Fibroblast of villous mesenchyme (primary cell): ENCODE results near the gene FCRL1. TPM values are rescaled to one million over a fixed set of nuclear protein-coding genes. Genes with fewer than 3 reads are reported as not detected.

Source experiments
- DNase-seq: peaks from one replicate; pipeline ENCODE4 v3.0.0-alpha.2; 2010; ENCODE audit warnings: low read depth
- H3K4me3 ChIP-seq: 2 replicates; pipeline ENCODE4 v1.5.1; 2011; ENCODE audit warnings: low read depth, mild to moderate bottlenecking, low read length
- small RNA-seq: library from RNA; depleted of rRNA; stranded (forward); fragments of <200 nt; gene quantifications from one replicate; pipeline ENCODE3, GENCODE V24; 2012
- total RNA-seq: library from RNA; depleted of rRNA; stranded (reverse); fragments of >200 nt; gene quantifications from 2 replicates; pipeline ENCODE4 v1.2.3, GENCODE V29; 2012
- TF ChIP-seq, protein P1 (sequence below): IDR thresholded peaks from 2 replicates; pipeline ENCODE4 v1.5.1; 2012; ENCODE audit warnings: low read depth, mild to moderate bottlenecking, low read length; ENCODE audit not compliant: insufficient read depth

The FCRL1 gene
- total RNA-seq, 1 donor = not detected

DNA sequence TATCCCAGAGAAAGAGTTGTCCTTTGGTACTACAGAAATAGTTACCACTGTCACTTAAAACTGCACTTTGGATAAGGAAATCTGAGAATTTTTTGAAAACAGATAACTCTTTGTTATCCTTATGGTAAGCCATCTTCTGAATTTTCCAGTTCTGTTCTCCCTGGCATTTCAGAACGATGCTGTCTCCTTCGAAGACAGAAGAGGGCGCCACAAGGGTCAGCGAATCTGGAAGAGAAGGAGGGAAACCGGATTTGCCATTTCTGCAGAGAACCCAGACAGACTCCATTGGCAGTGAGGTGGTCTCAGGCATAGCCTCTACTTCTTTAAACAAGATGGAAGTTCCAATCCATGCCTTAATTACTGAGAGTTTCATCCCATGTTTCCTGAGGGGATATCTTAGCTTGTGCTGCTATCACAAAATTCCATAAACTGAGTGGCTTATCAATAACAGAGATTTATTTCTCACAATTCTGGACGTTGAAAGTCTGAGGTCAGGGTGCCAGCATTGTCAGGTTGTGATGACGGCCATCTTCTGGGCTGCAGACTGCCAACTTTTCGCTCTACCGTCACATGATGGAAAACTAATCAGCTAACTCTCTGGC, 49.4 kb downstream of the FCRL1 start:
- DNase-seq = no peak
- TF ChIP-seq, protein P1, sequence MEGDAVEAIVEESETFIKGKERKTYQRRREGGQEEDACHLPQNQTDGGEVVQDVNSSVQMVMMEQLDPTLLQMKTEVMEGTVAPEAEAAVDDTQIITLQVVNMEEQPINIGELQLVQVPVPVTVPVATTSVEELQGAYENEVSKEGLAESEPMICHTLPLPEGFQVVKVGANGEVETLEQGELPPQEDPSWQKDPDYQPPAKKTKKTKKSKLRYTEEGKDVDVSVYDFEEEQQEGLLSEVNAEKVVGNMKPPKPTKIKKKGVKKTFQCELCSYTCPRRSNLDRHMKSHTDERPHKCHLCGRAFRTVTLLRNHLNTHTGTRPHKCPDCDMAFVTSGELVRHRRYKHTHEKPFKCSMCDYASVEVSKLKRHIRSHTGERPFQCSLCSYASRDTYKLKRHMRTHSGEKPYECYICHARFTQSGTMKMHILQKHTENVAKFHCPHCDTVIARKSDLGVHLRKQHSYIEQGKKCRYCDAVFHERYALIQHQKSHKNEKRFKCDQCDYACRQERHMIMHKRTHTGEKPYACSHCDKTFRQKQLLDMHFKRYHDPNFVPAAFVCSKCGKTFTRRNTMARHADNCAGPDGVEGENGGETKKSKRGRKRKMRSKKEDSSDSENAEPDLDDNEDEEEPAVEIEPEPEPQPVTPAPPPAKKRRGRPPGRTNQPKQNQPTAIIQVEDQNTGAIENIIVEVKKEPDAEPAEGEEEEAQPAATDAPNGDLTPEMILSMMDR = peak; percentile 24
- H3K4me3 ChIP-seq = no peak overlapping the region

- TF ChIP-seq, protein P1 = no peak
- no peak overlapping the region for H3K4me3 ChIP-seq
- no peak for DNase-seq
These were observed 53.1 kb downstream of the FCRL1 start for GRCh38 chr1:157766792-157767191.

- TF ChIP-seq, protein P1 = no peak
- DNase-seq = no peak
- H3K4me3 ChIP-seq = no peak overlapping the region
These were observed 61.9 kb downstream of the FCRL1 start for GRCh38 chr1:157758018-157758417.

DNA sequence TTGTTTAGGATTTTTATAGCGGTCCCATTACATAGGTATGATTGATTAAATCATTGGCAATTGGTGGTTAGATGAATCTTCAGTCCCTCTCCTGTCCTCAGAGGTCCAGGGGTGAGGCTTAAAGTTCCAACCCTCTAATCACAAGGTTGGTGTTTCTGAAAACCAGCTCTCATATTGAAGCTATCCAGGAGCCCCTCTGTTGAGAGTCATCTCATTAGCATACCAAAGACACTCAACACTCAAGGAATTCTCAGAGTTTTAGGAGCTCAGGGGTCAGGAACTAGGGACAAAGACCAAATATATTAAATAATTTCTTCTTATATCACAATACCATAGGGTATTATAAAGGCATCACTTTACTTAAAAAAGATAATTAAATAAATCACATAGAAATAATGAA, 66.3 kb downstream of the FCRL1 start:
- no peak overlapping the region for H3K4me3 ChIP-seq
- TF ChIP-seq, protein P1 = no peak
- DNase-seq = no peak

DNA sequence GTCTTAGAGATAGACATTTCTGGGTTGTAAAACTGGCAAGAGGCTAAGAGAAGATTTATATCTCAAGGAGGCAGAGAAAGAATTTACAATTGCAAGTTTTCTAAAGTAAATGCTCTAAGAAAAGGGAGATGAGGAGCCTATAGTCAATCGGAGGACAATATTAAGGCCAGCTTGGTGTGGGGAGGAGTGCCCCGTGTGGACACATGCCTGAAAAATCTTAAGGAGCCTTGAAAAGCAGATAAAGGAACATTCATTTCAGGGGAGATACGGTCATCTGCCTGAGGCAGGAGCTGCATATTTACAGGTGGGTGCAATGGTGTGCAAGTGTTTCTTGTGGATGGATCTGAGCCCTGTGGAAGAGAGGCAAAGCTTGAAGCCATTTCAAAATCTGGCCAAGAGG, 68.6 kb downstream of the FCRL1 start:
- no peak overlapping the region for H3K4me3 ChIP-seq
- no peak for DNase-seq
- TF ChIP-seq, protein P1 = no peak

DNA sequence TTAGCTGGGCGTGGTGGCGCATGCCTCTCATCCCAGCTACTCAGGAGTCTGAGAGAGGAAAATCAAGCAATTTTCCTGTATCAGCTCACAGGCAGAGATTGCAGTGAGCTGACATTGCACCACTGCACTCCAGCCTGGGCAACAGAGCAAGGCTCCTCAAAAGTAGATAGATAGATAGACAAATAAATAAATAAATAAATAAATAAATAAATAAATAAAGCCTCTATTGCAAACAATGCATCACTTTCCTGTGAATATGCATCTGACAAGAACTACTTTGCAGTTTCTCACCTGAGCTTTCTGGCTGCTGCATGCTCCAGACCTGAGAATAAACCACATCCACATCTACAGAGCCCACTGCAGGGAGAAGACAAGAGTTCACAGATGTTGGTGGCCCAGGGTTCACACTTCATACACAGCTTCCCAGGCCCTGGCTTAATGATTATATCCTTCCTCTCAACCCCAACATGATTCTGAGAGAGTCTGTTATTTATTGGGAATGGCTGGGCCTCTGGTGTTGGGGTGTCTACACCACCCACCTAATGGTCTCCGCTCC, 71.6 kb downstream of the FCRL1 start:
- no peak for DNase-seq
- no peak overlapping the region for H3K4me3 ChIP-seq
- TF ChIP-seq, protein P1 = no peak

Small RNAs within 50 kb of the gene (small RNA-seq; reads per million reads assigned to genes)
- not detected for gene MRPS21P2

Other genes starting within 250 kb of the FCRL1 start
- gene FCRL4, start 222.0 kb downstream of the FCRL1 start, total RNA-seq = not detected in 2 replicates
- not detected in 2 replicates for gene FCRL3, start 119.4 kb downstream of the FCRL1 start, total RNA-seq
- not detected in 2 replicates for gene FCRL2, start 43.0 kb downstream of the FCRL1 start, total RNA-seq
- gene CD5L, start 21.7 kb upstream of the FCRL1 start, total RNA-seq = not detected in 2 replicates
- 120 TPM in 2 replicates for gene KIRREL1, start 173.5 kb upstream of the FCRL1 start, total RNA-seq